H7 (cell line): ENCODE measurements around the gene STK10. TPM values are rescaled to one million over a fixed set of nuclear protein-coding genes. Genes with fewer than 3 reads are reported as not detected.

Experiments used
- DNase-seq: peaks from one replicate; pipeline ENCODE4 v3.0.0; 2012
- H3K27me3 ChIP-seq: 2 replicates; pipeline ENCODE4 v1.6.0; 2011; ENCODE audit warnings: mild to moderate bottlenecking, low read length; ENCODE audit not compliant: control insufficient read depth, insufficient read depth
- H3K36me3 ChIP-seq: replicated peaks from 2 replicates; pipeline ENCODE4 v1.5.1; 2011; ENCODE audit warnings: low read length; ENCODE audit not compliant: control insufficient read depth, insufficient read depth
- H3K4me3 ChIP-seq: 2 replicates; pipeline ENCODE4 v1.5.1; 2011; ENCODE audit warnings: low read depth, mild to moderate bottlenecking, control low read depth, low read length, moderate library complexity; ENCODE audit not compliant: insufficient read depth
- total RNA-seq: library from RNA; depleted of rRNA; stranded (reverse); fragments of >200 nt; shearing (Covaris generic); gene quantifications from 2 replicates; pipeline ENCODE4 v1.2.3, GENCODE V29; 2014

STK10 gene
- total RNA-seq, 1 experiment from 2014 or later, result 7.4 TPM

GRCh38 chr5:172106511-172107356, 81.3 kb downstream of the STK10 start:
- Histone ChIP-seq H3K4me3 (no peak overlapping the region), H3K36me3 (no peaks in the 10 kb centered on the region; the same call in 1 of the 2 replicates), H3K27me3 (no peaks in the 10 kb centered on the region)
- DNase-seq, result peak; percentile 91

- H3K36me3 ChIP-seq, result no peaks in the 10 kb centered on the region; the same call in 1 of the 2 replicates
- no peaks in the 10 kb centered on the region for H3K27me3 ChIP-seq
- DNase-seq, result no peak
- H3K4me3 ChIP-seq, result no peak overlapping the region
These were observed 82.2 kb downstream of the STK10 start for GRCh38 chr5:172105811-172106210.

- DNase-seq, result no peak
- no peaks in the 10 kb centered on the region for H3K27me3 ChIP-seq
- H3K36me3 ChIP-seq, result no peaks in the 10 kb centered on the region; the same call in 1 of the 2 replicates
- no peak overlapping the region for H3K4me3 ChIP-seq
These were observed 83.0 kb downstream of the STK10 start for GRCh38 chr5:172104801-172105701.

- H3K36me3 ChIP-seq, result no peaks in the 10 kb centered on the region; the same call in 1 of the 2 replicates
- no peak for DNase-seq
- no peak overlapping the region for H3K4me3 ChIP-seq
- no peaks in the 10 kb centered on the region for H3K27me3 ChIP-seq
These were observed 84.0 kb downstream of the STK10 start for GRCh38 chr5:172104021-172104420.

- peak; percentile 70 for DNase-seq
- Histone ChIP-seq H3K36me3 (no peaks in the 10 kb centered on the region; the same call in 1 of the 2 replicates), H3K4me3 (no peak overlapping the region), H3K27me3 (no peaks in the 10 kb centered on the region)
These were observed 85.0 kb downstream of the STK10 start for GRCh38 chr5:172102913-172103626.

GRCh38 chr5:172102218-172102870, 85.7 kb downstream of the STK10 start:
- Histone ChIP-seq H3K36me3 (no peaks in the 10 kb centered on the region; the same call in 1 of the 2 replicates), H3K27me3 (no peaks in the 10 kb centered on the region), H3K4me3 (no peak overlapping the region)
- peak; percentile 28 for DNase-seq

GRCh38 chr5:172101547-172102217, 86.3 kb downstream of the STK10 start:
- DNase-seq, result peak; percentile 22
- no peaks in the 10 kb centered on the region for H3K27me3 ChIP-seq
- H3K36me3 ChIP-seq, result no peaks in the 10 kb centered on the region; the same call in 1 of the 2 replicates
- no peak overlapping the region for H3K4me3 ChIP-seq

- no peak for DNase-seq
- no peaks in the 10 kb centered on the region for H3K27me3 ChIP-seq
- H3K36me3 ChIP-seq, result no peaks in the 10 kb centered on the region
- H3K4me3 ChIP-seq, result no peak overlapping the region
These were observed 89.1 kb downstream of the STK10 start for GRCh38 chr5:172098883-172099282.

GRCh38 chr5:172098046-172098445, 90.0 kb downstream of the STK10 start:
- no peaks in the 10 kb centered on the region for H3K27me3 ChIP-seq
- DNase-seq, result no peak
- H3K4me3 ChIP-seq, result no peak overlapping the region
- no peaks in the 10 kb centered on the region for H3K36me3 ChIP-seq

GRCh38 chr5:172097356-172097755, 90.7 kb downstream of the STK10 start:
- 0 out of 2 replicates have a peak, but pooled peaks cover 2% of the 10 kb centered on the region for H3K36me3 ChIP-seq
- H3K4me3 ChIP-seq, result no peak overlapping the region
- DNase-seq, result peak; percentile 29
- no peaks in the 10 kb centered on the region for H3K27me3 ChIP-seq

GRCh38 chr5:172096207-172096940, 91.7 kb downstream of the STK10 start:
- 0 out of 2 replicates have a peak, but pooled peaks cover 2% of the 10 kb centered on the region for H3K36me3 ChIP-seq
- H3K27me3 ChIP-seq, result no peaks in the 10 kb centered on the region
- H3K4me3 ChIP-seq, result no peak overlapping the region
- peak; percentile 69 for DNase-seq

GRCh38 chr5:172095368-172096206, 92.4 kb downstream of the STK10 start:
- Histone ChIP-seq H3K36me3 (0 out of 2 replicates have a peak, but pooled peaks cover 2% of the 10 kb centered on the region), H3K27me3 (no peaks in the 10 kb centered on the region), H3K4me3 (no peak overlapping the region)
- DNase-seq, result peak; percentile 83
